Neural progenitor cell (in vitro differentiated cells): ENCODE measurements around the gene IL31RA.

ENCODE experiments used
- EZH2 ChIP-seq: fragments of 200-600 bp; sonication (generic); IDR thresholded peaks from 2 replicates; pipeline ENCODE4 v1.6.1; 2017; ENCODE audit warnings: antibody characterized with exemption, mild to moderate bottlenecking, moderate library complexity
- EZH2phosphoT487 ChIP-seq: fragments of 200-600 bp; sonication (generic); IDR thresholded peaks from 2 replicates; pipeline ENCODE4 v1.6.1; 2017; ENCODE audit warnings: antibody characterized with exemption
- TF ChIP-seq, protein P1 (sequence below): fragments of 200-600 bp; sonication (generic); IDR thresholded peaks from 2 replicates; pipeline ENCODE4 v1.5.1; 2017; ENCODE audit warnings: antibody characterized with exemption, mild to moderate bottlenecking

DNA sequence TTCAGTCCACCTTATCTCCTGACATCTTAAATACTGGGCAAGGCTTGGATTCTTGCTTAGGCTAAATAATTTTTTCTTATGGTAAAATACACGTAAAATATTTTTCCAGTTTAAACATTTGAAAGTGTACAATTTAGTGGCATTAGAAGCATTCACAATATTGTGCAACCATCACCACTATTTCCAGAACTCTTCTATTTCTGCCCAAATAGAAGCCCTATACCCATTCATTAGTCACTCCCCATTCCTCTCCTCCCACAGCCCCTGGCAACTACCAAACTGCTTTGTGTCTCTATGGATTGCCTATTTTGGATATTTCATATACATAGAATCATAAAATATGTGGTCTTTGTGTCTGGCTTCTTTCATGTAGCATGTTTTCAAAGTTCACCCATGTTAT is 57.6 kb downstream of the IL31RA start:
- TF ChIP-seq, protein P1, sequence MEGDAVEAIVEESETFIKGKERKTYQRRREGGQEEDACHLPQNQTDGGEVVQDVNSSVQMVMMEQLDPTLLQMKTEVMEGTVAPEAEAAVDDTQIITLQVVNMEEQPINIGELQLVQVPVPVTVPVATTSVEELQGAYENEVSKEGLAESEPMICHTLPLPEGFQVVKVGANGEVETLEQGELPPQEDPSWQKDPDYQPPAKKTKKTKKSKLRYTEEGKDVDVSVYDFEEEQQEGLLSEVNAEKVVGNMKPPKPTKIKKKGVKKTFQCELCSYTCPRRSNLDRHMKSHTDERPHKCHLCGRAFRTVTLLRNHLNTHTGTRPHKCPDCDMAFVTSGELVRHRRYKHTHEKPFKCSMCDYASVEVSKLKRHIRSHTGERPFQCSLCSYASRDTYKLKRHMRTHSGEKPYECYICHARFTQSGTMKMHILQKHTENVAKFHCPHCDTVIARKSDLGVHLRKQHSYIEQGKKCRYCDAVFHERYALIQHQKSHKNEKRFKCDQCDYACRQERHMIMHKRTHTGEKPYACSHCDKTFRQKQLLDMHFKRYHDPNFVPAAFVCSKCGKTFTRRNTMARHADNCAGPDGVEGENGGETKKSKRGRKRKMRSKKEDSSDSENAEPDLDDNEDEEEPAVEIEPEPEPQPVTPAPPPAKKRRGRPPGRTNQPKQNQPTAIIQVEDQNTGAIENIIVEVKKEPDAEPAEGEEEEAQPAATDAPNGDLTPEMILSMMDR, result no peak
- no peak for TF ChIP-seq EZH2
- TF ChIP-seq EZH2phosphoT487, result no peak
